HG03139 (cell line): Measurements from ENCODE around the gene ZNF19.

Experiments used
- ATAC-seq: cut with Tn5 transposase; IDR thresholded peaks from one replicate; pipeline ENCODE4 v1.9.1; 2021; ENCODE audit not compliant: unreplicated experiment

Gene ZNF19

DNA sequence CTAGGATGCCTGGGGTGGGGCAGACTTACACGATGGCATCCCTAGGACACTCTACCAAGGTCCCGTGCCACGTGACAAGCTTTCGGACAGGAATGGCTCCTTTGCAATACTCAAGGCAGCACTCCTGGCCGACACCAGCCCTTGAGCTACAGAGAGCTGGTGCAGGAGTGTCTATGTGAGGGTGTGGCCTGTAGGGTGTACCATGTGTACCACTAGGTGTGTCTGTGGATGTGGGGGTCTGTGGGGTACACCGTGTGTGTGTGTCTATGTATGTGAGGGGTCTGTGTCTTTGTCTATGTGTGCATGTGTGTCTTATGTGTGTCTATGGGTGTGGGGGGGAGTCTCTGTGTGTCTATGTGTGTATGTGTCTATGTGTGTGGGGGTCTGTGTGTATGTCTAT is 45.4 kb downstream of the ZNF19 start:
- no peak for ATAC-seq

DNA sequence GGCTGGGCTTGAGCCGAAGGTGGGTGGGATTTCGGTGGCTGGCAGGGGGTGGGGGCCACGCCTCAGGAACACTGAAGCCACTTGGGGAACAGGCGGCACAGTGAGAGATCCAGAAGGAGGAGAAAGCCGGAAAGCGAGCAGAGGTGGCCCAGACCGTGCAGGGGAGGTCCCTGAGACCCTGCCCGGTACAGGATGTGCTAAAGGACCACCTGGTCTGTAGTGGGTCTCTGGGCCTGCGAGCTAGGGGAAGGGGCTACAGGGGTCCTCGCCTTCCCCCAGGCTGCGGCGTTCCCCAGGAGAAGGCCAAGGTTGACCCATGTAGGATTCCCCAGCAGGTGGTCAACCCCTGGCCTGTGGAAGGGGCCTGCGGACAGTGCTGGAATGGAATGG is 47.1 kb downstream of the ZNF19 start, which contains the start of gene TLE7:
TLE7 (minus strand) TSS at position 4 of the 390 bp plus-strand sequence. CDS start 8,730 bp downstream, outside the sequence.
- no peak for ATAC-seq

DNA sequence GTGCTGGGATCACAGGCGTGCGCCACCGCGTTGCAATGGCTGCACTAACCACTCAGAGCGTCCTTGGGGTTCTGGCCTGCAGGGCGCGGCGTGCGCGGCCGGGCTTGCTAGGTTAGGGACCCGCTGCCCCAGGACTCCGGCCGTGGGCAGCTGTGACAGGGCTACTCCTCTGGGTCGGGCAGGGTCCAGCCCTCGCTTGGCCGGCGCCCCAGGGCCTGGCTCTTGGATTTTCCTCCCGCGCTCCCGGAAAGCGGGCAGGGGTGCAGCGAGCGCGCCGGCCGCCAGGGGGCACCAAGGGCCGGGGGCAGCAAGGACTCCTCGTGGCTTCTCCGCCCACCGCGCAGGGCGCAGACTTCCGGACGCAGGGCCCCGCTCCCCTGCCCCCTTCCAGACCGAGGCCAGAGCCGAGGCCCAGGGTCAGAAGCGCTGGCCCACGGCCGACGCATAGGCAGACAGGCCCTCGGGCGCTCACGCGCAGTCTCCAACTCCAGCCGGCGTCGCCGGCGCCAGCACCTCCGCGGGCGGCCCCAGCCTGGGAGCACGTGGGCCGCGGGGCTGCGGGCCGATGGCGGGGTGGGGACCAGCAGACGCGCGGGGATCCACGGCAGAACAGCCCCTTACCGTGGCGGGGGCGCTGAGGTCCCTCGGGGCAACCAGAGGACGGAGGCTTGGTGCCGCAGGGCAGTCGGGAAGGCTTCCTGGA is 47.6 kb downstream of the ZNF19 start:
- ATAC-seq: no peak

DNA sequence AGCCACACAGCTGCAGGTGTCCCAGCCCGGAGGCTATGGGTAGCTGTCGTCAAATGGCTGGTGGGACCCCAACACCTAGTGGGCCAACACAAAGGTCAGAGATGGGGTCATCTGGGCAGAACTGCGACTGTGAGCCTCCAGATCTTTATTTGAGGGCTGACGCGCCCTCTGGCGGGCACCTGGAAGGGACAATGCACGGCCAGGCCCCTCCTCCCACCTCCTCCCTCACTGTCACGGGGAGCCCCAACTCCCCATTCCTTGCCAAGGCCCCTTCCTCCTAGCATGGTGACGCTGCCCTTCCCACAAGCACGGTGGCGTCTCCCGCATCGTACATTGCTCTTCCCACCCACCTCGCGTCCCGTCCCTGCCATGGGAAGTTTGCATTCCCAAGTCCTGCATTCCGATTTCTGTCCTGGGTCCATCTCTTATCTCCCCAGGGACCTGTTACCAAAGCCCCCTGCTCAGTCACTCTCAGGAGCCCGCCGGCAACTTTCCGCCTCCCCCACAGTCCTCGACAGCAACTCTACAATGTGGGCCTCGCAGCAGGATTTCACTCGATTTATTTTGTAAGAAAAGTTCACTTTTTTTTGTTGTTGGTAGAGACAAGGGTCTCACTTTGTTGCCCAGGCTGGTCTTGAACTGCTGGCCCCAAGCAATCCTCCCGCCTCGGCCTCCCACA is 48.3 kb downstream of the ZNF19 start:
- ATAC-seq: no peak

DNA sequence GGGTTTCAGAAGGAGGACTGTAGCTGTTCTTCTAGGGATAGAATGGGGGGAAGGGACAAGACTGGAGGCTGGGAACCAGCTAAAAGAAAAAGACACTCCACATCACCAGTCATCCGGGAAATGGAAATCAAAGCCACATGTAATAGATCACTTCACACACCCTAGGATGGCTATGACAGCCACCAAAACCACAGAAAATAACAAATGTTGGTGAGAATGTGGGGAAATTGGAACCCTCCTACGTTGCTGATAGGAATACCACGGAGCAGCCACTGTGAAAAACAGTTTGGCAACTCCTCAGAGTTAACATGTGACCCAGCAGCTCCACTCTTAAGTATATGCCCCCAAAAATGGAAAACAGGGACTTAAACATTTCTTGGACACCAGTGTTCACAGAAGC is 49.6 kb downstream of the ZNF19 start:
- no peak for ATAC-seq

DNA sequence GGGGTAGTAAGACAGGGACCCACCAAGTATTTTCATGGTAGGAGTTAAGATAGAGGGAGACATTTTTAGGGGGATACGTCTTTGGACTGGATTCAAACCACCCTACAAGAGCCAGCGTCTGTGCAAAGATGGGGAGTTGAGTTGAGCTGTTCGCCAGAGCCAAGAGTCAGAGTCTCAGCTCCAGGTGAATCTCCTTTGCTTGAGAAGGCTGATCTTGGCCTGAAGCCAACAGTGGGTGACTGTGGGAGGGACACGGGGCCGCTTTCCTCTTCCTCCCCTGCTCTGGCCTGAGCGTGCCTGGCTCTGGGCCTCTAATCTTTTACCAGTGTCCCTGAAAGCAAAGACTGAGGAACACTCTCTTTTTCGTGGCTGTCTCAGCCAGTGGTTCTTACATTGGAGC is 52.7 kb downstream of the ZNF19 start:
- no peak for ATAC-seq

DNA sequence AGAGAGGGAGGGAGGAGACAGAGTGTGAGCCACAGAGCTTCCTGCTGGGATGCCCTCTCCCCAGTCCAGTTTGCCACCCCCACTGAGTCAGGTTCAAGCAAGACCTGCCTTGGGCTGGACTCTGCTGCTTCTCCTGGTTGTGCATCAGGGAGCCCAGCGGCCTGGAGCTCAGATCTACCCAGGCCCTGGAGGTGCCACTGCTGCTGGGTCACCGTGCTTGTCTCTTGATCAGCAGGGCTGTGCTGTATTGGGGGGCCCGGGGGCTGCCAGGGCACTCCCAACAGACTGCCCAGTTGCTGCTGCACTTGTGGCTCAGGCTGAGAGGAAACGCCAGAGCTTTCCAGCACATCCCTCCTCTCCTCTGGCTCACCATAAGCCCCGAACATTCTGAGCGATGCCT is 56.2 kb downstream of the ZNF19 start:
- ATAC-seq: no peak

DNA sequence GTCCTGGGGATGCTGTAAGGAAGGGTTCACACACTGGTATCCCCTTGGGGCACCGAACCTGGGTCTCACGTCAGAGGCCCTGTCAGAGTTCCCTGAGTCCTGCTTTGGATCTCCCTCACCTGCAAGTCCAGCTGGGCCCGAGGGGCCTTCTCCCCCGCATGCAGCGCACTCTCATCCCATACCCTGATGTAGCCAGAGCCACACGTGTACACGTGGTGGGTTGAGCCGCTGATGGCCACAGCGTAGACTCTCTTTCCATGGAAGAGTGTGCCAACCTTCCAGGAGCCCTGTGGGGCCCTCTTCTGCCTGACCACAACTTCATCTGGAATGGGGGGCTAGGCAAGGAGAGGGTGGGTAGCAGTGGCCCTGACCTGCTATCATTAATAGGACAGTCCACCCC is 57.1 kb downstream of the ZNF19 start:
- ATAC-seq: no peak

DNA sequence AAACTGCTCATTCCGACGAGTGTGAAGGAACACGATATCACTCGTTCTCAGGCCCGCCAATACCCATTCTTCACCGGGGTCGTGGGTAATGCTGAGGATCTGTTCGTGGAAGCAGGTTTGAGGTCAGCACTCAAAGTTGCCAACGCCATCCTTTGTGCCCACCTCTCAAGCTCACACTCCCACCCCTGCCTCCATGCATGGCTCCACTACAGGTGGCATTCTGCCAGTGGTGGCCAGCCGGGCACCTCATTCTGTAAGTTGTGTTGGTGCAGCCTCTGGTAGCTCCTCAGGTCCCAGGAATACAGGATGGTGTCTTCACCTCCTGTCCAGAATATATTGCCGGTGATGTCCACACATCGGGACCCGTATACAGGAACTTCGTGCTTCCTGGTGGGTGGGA is 57.9 kb downstream of the ZNF19 start:
- ATAC-seq: no peak

DNA sequence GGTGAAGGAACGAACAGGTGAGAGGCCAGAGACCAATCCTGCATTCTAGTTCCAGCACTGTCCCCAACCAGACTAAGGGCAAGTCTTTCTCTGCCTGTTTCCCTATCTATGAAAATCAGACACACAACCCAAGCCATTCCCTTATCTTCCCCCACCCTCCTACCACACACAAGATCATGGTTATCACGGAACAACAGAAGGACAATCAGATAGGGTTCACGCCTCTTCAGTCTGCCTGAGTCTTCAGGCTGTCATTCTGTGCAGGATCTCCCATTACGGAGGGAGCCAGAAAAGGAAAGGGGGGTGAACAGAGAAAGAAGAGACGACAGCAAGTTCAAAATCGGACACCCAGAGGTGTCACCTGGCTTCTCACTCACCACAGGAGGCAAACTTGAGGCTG is 58.4 kb downstream of the ZNF19 start:
- no peak for ATAC-seq

DNA sequence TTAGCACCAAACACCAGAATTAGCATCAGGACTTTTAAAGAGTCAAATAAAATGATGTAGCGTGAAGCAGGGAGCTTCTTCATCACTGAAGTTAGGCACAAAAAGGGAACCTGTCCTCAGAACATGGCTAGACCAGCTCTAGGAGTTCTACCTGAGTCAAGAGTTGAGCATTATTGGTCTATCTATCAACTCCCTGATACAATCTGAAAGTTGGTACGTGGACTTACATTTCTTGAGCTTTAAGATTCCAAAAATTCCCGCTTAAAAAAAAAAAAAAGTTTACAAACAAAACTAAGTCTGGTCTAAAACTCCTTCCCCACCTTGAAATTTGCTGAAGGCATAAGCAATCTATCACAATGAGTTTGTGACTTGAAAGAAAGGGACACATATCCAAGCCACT is 59.5 kb downstream of the ZNF19 start:
- ATAC-seq: no peak

DNA sequence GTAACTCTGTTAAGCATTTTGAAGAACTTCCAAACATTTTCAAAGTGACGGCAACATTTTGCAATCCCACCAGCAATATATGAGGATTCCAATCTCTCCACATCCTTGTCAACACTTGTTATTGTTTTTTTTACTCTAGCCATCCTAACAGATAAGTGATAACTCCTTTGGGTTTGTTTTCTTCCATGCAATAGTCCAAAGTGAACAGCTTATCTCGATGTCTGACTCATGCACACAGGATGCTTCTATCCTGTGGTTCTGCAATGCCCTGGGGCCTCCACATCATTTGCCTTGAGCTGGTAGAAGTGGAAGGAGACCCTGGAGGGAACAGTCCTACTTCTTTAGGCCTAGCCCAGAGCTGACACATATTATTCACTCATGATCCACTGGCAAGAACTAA is 60.2 kb downstream of the ZNF19 start:
- no peak for ATAC-seq

DNA sequence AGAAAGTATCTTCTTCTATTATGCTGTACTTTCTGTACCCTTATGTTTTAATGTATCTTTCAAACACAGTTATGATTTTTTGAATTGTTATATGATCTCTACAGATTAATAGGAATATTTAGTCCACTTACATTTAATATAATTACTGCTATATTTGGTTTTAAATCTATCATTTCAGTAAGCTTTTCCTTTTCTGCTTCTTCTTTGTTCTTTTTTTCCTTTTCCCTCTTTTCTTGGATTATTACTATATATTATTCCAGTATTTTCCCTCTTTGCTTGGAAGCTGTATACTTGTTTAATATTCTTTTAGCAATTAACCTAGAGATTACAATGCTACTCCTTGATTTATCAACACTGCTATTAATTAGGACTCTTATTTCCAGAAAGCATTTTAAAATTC is 60.7 kb downstream of the ZNF19 start:
- no peak for ATAC-seq

DNA sequence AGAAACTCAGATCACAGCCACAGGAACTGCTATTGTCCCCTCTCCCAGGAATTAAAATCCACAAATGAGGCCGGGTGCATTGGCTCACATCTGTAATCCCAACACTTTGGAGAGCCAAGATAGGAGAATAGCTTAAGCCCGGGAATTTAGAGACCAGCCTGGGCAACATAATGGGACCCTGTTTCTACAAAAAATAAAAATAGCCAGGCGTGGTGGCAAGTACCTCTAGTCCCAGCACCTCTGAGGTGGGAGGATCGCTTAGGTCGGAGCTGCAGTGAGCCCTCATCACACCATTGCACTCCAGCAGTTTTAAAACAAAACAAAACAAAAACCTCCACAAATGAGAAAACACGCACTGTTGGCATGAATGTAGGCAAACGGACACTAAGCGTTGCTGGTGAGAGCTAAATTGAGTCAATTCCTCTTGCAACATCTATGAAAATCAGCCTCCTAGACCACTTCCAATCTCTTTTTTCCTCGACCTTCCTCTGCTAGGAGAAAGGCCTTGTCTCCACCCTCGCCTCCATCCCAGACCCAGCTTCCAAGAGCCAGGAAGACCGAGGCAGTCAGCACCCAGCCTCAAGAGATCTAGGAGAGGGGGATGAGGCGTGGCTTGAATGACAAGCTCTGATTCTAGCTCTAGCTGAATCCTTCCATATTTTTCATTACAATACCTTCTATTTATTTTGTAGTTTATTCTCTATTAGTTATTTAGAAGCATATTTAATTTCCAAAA is 62.1 kb downstream of the ZNF19 start:
- no peak for ATAC-seq

DNA sequence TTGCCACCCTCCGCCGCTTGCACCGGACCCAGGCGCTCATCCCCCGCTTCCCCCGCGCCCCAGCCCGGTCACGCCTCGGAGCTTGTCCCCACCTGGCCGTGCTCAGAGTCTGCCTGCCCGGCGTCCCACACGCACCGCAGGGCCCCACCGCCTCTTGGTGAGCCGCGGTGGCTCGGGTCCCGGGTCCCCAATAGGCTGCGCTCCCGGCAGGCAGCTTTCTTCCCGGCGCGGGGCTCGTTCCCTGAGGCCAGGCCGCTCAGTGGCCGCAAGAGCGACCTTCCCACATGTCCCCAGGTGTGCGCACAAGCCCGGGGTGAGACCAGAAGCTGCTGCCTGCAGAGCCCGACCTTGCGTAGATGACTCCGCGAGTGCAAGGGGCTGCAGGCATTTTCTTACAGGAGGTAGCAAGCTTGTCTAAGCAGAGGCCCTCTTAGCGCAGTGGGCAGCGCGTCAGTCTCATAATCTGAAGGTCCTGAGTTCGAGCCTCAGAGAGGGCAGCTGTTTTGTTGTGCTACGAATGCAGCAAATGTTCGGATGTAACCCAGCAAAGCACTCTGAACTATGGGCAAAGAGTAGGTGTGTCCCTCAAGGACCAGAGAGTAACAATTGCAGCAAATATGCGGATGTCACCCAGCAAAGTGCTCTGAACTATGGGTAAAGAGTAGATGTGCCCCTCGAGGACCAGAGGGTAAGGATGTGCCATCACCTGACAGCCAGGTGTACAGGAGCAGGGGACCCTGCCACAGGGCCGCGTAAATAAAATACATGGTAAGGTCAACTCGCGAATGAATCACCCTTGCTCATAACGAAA is 62.9 kb downstream of the ZNF19 start:
- no peak for ATAC-seq

DNA sequence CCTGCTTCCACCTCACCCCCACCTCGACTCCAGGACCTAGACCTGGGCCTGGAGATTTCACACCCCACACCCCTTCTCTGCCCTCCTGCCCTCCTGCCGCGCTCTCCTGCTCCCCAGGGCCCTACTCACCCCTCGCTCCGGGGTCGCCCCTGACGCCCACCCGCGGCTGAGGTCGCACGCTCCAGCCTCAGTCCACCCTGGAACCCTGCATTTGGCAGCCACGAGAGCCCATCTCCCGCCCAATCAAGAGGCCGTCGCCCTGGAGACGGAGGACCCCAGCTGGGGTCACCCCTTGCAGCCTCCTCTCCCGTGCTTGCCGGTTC is 63.4 kb downstream of the ZNF19 start:
- no peak for ATAC-seq

DNA sequence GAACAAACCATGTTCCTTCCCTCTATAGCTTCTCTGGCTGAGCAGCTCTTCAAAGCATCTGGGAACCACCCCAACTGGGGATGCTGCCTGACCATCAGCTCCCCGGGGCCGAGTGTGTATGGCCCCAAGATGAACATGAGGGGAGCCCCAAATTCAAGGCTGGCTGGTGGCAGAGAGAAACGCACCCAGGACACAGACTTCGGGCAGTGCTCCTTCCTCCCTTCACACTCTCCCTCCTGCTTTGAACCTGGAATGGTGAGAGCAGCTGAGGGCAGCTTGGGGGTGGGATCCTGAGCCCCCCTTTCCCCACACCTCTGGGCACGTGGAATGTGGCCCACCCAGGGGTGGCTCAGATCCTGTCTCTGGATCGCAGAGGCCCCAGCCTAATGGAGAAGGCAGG is 64.5 kb downstream of the ZNF19 start:
- ATAC-seq: no peak

DNA sequence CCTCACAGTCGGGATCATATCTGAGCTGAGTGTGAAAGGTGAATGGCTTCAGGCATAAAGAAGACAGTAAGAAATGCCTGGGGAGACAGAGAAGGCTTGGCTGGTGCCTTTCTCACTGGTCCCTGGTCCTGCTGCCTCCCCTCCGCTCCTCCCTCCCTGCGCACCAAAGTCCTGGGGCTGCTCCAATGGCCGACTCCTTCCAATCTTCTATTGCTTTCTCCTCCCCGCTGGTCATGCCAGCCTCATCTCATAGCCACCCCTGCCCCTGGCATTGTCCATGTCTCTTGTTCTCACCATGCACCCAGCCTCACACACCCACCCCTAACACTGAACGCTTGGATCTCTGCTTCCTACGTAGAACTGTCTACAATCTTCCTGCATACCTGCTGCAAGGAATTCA is 65.3 kb downstream of the ZNF19 start:
- no peak for ATAC-seq
